Measurements from ENCODE around the gene SLC44A5. TPM values are rescaled to one million over a fixed set of nuclear protein-coding genes. Genes with fewer than 3 reads are reported as not detected.

The SLC44A5 gene
- total RNA-seq, 1 experiment from 2014 or later = 2.4 TPM

- Histone ChIP-seq H3K23me2 (ENCODE audit: insufficient read length, low read depth, low read length, poor library complexity, severe bottlenecking) (no peaks in the 10 kb centered on the region), H3K23ac (ENCODE audit: insufficient read length, low read depth, low read length) (no peak overlapping the region), H3K27me3 (ENCODE audit: insufficient read depth, low read length) (no peaks in the 10 kb centered on the region), H4K5ac (ENCODE audit: insufficient read length, low read depth, low read length) (no peak overlapping the region), H2AFZ (ENCODE audit: low read length) (no peak overlapping the region), H3K4me1 (ENCODE audit: insufficient read depth, low read length) (no peaks in the 10 kb centered on the region), H3K4me2 (ENCODE audit: insufficient read depth, insufficient read length, low read length) (no peak overlapping the region), H3K18ac (ENCODE audit: insufficient read length, low read depth, low read length) (no peak overlapping the region), H3K9ac (ENCODE audit: extremely low read depth, insufficient read length, low read length) (no peak overlapping the region), H3K27ac (ENCODE audit: insufficient read length, low read depth, low read length) (no peak overlapping the region), H3K79me2 (ENCODE audit: insufficient read depth, low read length) (no peaks in the 10 kb centered on the region), H2BK20ac (ENCODE audit: low read depth, low read length, poor library complexity, severe bottlenecking) (no peak overlapping the region), H3K9me3 (ENCODE audit: control insufficient read depth, low read depth, low read length) (no peaks in the 10 kb centered on the region), H3K79me1 (ENCODE audit: insufficient read depth, low read depth, low read length, poor library complexity, severe bottlenecking) (no peaks in the 10 kb centered on the region), H2BK5ac (ENCODE audit: insufficient read length, low read length) (no peak overlapping the region), H2BK12ac (ENCODE audit: insufficient read length, low read depth, low read length) (no peak overlapping the region), H2BK15ac (ENCODE audit: low read depth, low read length) (no peak overlapping the region), H4K20me1 (ENCODE audit: control insufficient read depth, insufficient read depth, insufficient read length) (no peaks in the 10 kb centered on the region), H3K56ac (ENCODE audit: insufficient read length, low read depth, low read length) (no peak overlapping the region), H2AK5ac (ENCODE audit: insufficient read length, low read length) (no peak overlapping the region), H4K8ac (replicated peaks; ENCODE audit: insufficient read length, low read depth, low read length) (no peak overlapping the region), H3K4ac (ENCODE audit: low read depth, low read length) (no peak overlapping the region), H3K14ac (ENCODE audit: insufficient read depth, low read length) (no peak overlapping the region), H2BK120ac (ENCODE audit: low read depth, low read length, poor library complexity, severe bottlenecking) (no peak overlapping the region), H4K91ac (ENCODE audit: insufficient read length, low read depth, low read length) (no peak overlapping the region), H3T11ph (ENCODE audit: low read length) (no peak overlapping the region)
- Mint-ChIP-seq H3K27me3 (ENCODE audit: low read depth) (no peaks in the 10 kb centered on the region), H3K36me3 (ENCODE audit: insufficient read depth in 1 of 3, low read depth in 3 of 3) (no peaks in the 10 kb centered on the region), H3K27ac (no peak overlapping the region; a peak in 1 of 7 replicates), H3K4me1 (no peaks in the 10 kb centered on the region), H3K4me3 (no peak overlapping the region), H3K9me3 (peaks cover 0 to 5% of the 10 kb centered on the region in 2 experiments; a peak in 1 of 5 replicates)
- TF ChIP-seq CTCF (conservative IDR thresholded peaks at IDR 0.05) = no peak
- no CpG with 5 or more reads among the region's 1 CpG for WGBS (ENCODE audit: extremely low coverage, insufficient read length, low lambda C conversion rate)
- no peak for DNase-seq
These were observed 103.9 kb downstream of the SLC44A5 start for GRCh38 chr1:75506976-75507375.
